Tibial nerve (tissue), 4 donors: ENCODE data around the gene TRAK1. TPM values are rescaled to one million over a fixed set of nuclear protein-coding genes. Genes with fewer than 3 reads are reported as not detected.

Experiments used
- DNase-seq, 2 donors: peaks; one replicate each; pipeline ENCODE4 v3.0.0-alpha.2; 2019; ENCODE audit warnings: low spot score in 2 of 2
- H3K27ac ChIP-seq, 4 donors: fragments of 200-600 bp; sonication (generic) in 3 of 4; one replicate each; pipeline ENCODE4 v1.5.1; 2017 to 2019; ENCODE audit warnings: mild to moderate bottlenecking in 1 of 4
- H3K27me3 ChIP-seq, 2 donors: fragments of 200-600 bp; sonication (generic) in 1 of 2; one replicate each; pipeline versions ENCODE4 v1.5.1 to v1.6.0; 2017 to 2019
- H3K36me3 ChIP-seq, 3 donors: fragments of 200-600 bp; sonication (generic); one replicate each; pipeline ENCODE4 v1.5.1; 2018 to 2019
- H3K4me1 ChIP-seq, 4 donors: fragments of 200-600 bp; sonication (generic) in 3 of 4; one replicate each; pipeline ENCODE4 v1.5.1; 2017 to 2019
- H3K4me3 ChIP-seq, 4 donors: fragments of 200-600 bp; sonication (generic) in 3 of 4; one replicate each; pipeline ENCODE4 v1.5.1; 2017 to 2019; ENCODE audit warnings: mild to moderate bottlenecking in 1 of 4, moderate library complexity in 1 of 4
- H3K9me3 ChIP-seq, 4 donors: fragments of 200-600 bp; sonication (generic) in 3 of 4; one replicate each; pipeline ENCODE4 v1.5.1; 2017 to 2019
- EP300 ChIP-seq, 2 donors: sonication (generic); formaldehyde crosslinking; IDR thresholded peaks; one replicate each; pipeline ENCODE4 v1.6.1; 2017; ENCODE audit warnings: antibody characterized with exemption in 2 of 2, mild to moderate bottlenecking in 1 of 2
- POLR2A ChIP-seq, 2 donors: fragments of 450-650 bp; IDR thresholded peaks; one replicate each; pipeline ENCODE4 v1.6.1; 2017; ENCODE audit warnings: antibody characterized with exemption in 2 of 2, mild to moderate bottlenecking in 2 of 2, moderate library complexity in 2 of 2
- WGBS, 2 donors: methylation state at CpG; one replicate each; pipeline ENCODE4 v1.1.5; 2018; 5-methylcytosine and 5-hydroxymethylcytosine counted together
- total RNA-seq, 4 donors: library from RNA; depleted of rRNA; stranded (reverse); fragments of >200 nt; gene quantifications; one replicate each; pipeline ENCODE4 v1.1.0, GENCODE V29; 2016
- TF ChIP-seq, protein P1 (sequence below), 5 experiments: fragments of 200-600 bp in 3 of 5; fragments of 450-650 bp in 2 of 5; sonication (generic) in 3 of 5; IDR thresholded peaks; one replicate each; pipeline ENCODE4 v1.5.1; 2016 to 2019; ENCODE audit warnings: antibody characterized with exemption in 5 of 5, mild to moderate bottlenecking in 3 of 5, moderate library complexity in 2 of 5

Gene TRAK1
- total RNA-seq, 4 donors from 2014 or later = 28.6 to 68.1 (median 35.5) TPM

- H3K4me3 ChIP-seq = peak overlapping the region in 1 of 4 donors; percentile 9
- 26 to 36% methylated on average over 15 to 16 of the region's 16 CpGs for WGBS, 2 donors
These were observed 68.7 kb downstream of the TRAK1 start for GRCh38 chr3:42159706-42160472.

GRCh38 chr3:42161050-42161935 is 70.1 kb downstream of the TRAK1 start:
- peaks cover 0 to 51% (median 32%) of the 10 kb centered on the region in 4 donors for H3K4me1 ChIP-seq
- DNase-seq = no peak
- TF ChIP-seq EP300 (IDR thresholded peaks at IDR 0.05) (no peak), POLR2A (IDR thresholded peaks at IDR 0.05) (no peak)
- TF ChIP-seq, protein P1, sequence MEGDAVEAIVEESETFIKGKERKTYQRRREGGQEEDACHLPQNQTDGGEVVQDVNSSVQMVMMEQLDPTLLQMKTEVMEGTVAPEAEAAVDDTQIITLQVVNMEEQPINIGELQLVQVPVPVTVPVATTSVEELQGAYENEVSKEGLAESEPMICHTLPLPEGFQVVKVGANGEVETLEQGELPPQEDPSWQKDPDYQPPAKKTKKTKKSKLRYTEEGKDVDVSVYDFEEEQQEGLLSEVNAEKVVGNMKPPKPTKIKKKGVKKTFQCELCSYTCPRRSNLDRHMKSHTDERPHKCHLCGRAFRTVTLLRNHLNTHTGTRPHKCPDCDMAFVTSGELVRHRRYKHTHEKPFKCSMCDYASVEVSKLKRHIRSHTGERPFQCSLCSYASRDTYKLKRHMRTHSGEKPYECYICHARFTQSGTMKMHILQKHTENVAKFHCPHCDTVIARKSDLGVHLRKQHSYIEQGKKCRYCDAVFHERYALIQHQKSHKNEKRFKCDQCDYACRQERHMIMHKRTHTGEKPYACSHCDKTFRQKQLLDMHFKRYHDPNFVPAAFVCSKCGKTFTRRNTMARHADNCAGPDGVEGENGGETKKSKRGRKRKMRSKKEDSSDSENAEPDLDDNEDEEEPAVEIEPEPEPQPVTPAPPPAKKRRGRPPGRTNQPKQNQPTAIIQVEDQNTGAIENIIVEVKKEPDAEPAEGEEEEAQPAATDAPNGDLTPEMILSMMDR (IDR thresholded peaks at IDR 0.05) = no peak
- WGBS, 2 donors = 89 to 91% methylated on average over 6 of the region's 6 CpGs
- no peaks in the 10 kb centered on the region for H3K36me3 ChIP-seq
- H3K9me3 ChIP-seq = no peaks in the 10 kb centered on the region
- H3K27me3 ChIP-seq = no peaks in the 10 kb centered on the region
- H3K27ac ChIP-seq = no peak overlapping the region
- H3K4me3 ChIP-seq = no peak overlapping the region

More at GRCh38 chr3:42159706-42160472, 68.7 kb downstream of the TRAK1 start:
- Histone ChIP-seq H3K4me1 (peaks cover 0 to 43% (median 27%) of the 10 kb centered on the region in 4 donors), H3K27ac (peak overlapping the region in 3 of 4 donors; percentile 23 to 71 (median 38)), H3K9me3 (no peaks in the 10 kb centered on the region), H3K27me3 (no peaks in the 10 kb centered on the region), H3K36me3 (no peaks in the 10 kb centered on the region)
- TF ChIP-seq, protein P1 (IDR thresholded peaks at IDR 0.05) = no peak
- no peak for TF ChIP-seq POLR2A (IDR thresholded peaks at IDR 0.05)
- no peak for TF ChIP-seq EP300 (IDR thresholded peaks at IDR 0.05)
- DNase-seq = peak in 1 of 2 donors; percentile 13

- Histone ChIP-seq H3K27me3 (no peaks in the 10 kb centered on the region), H3K4me1 (peaks cover 0 to 57% (median 32%) of the 10 kb centered on the region in 4 donors), H3K9me3 (no peaks in the 10 kb centered on the region), H3K27ac (no peak overlapping the region), H3K36me3 (no peaks in the 10 kb centered on the region), H3K4me3 (no peak overlapping the region)
- no peak for DNase-seq
- TF ChIP-seq, protein P1 (IDR thresholded peaks at IDR 0.05) = no peak
- no peak for TF ChIP-seq POLR2A (IDR thresholded peaks at IDR 0.05)
- TF ChIP-seq EP300 (IDR thresholded peaks at IDR 0.05) = no peak
- WGBS, 2 donors = 89 to 93% methylated on average over 5 of the region's 5 CpGs
These were observed 71.3 kb downstream of the TRAK1 start for GRCh38 chr3:42162462-42162861.

DNA sequence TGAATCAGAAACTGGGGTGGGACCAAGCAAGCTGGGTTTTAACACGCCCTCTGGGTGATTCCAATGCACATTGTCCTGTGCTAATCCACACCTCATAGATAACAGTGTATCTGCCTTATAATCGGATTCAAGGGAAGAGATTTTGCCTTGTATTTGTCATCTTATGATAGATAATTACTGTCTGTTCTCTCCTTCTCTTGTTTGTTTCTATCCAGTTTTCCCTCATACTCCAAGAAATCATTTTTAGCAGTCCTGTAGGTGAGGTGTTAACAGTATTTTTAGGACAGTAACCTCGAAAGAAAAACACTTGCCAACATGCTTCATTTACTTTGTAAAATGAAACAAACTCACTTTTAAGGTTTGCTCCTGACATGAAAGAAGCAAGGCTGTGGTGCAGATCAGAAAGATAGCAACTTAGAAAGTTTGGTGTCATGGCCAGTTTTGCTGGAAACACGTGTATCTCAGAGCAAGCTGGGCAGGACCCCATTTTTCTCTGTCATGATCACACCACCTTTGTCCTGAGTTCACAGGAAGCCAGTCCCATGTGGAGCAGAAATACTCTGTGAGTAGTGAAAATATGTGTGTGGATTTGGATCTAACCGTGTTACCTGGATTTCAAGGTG is 72.6 kb downstream of the TRAK1 start:
- no peak for DNase-seq
- peaks cover 0 to 57% (median 32%) of the 10 kb centered on the region in 4 donors for H3K4me1 ChIP-seq
- WGBS, 2 donors = 81 to 87% methylated on average over 5 of the region's 5 CpGs
- H3K27me3 ChIP-seq = no peaks in the 10 kb centered on the region
- no peaks in the 10 kb centered on the region for H3K9me3 ChIP-seq
- H3K4me3 ChIP-seq = no peak overlapping the region
- no peak overlapping the region for H3K27ac ChIP-seq
- H3K36me3 ChIP-seq = no peaks in the 10 kb centered on the region
- TF ChIP-seq, protein P1 (IDR thresholded peaks at IDR 0.05) = no peak
- no peak for TF ChIP-seq POLR2A (IDR thresholded peaks at IDR 0.05)
- TF ChIP-seq EP300 (IDR thresholded peaks at IDR 0.05) = no peak
